GM21786 (cell line): Measurements from ENCODE around the gene TFCP2.

Experiments used
- ATAC-seq: cut with Tn5 transposase; IDR thresholded peaks from one replicate; pipeline ENCODE4 v1.9.1; 2021; ENCODE audit not compliant: unreplicated experiment

TFCP2 gene

GRCh38 chr12:51047655-51048540, 125.0 kb downstream of the TFCP2 start, which contains the start of gene LETMD1:
LETMD1 (plus strand) TSS chr12:51048327; CDS start chr12:51048357, 30 bp downstream.
- peak; percentile 95 for ATAC-seq
